Fibroblast of lung (primary cell): ENCODE results near the gene TP53AIP1. TPM values are rescaled to one million over a fixed set of nuclear protein-coding genes. Genes with fewer than 3 reads are reported as not detected.
A peak's percentile ranks its signal among the peaks of the same experiment; 100 is the strongest.

Experiments
- DNase-seq, 2 donors: peaks; one replicate each; pipeline versions ENCODE4 v3.0.0 to v3.0.0-alpha.2; 2010; ENCODE audit warnings: low read depth in 2 of 2
- H2AFZ ChIP-seq: 2 replicates; pipeline ENCODE4 v1.5.1; 2012; ENCODE audit warnings: low read length, control low read depth, inconsistent platforms
- H3K27ac ChIP-seq: 2 replicates; pipeline ENCODE4 v1.5.1; 2011; ENCODE audit warnings: low read length, control low read depth; ENCODE audit not compliant: insufficient read depth
- H3K27me3 ChIP-seq: 2 replicates; pipeline ENCODE4 v1.5.1; 2011; ENCODE audit warnings: mild to moderate bottlenecking, low read length; ENCODE audit not compliant: control insufficient read depth, insufficient read depth
- H3K36me3 ChIP-seq: 2 replicates; pipeline ENCODE4 v1.5.1; 2011; ENCODE audit warnings: low read length; ENCODE audit not compliant: control insufficient read depth, insufficient read depth
- H3K4me1 ChIP-seq: 2 replicates; pipeline ENCODE4 v1.5.1; 2011; ENCODE audit warnings: low read length; ENCODE audit not compliant: control insufficient read depth, insufficient read depth; ENCODE audit errors: extremely low read depth
- H3K4me2 ChIP-seq: 2 replicates; pipeline ENCODE4 v1.5.1; 2011; ENCODE audit warnings: low read length, control low read depth; ENCODE audit not compliant: insufficient read depth; ENCODE audit errors: extremely low read depth
- H3K4me3 ChIP-seq, 4 experiments: fragments of 200-600 bp in 1 of 4; sonication (generic) in 1 of 4; replicated peaks in 1 of 4; 2 replicates each; pipeline ENCODE4 v1.5.1; 2011 to 2016; ENCODE audit warnings: low read length in 4 of 4, low read depth in 3 of 4, mild to moderate bottlenecking in 3 of 4, control low read depth in 2 of 4, inconsistent platforms in 1 of 4, mixed read lengths in 1 of 4; ENCODE audit not compliant: insufficient read depth in 1 of 4; ENCODE audit errors: control extremely low read depth in 1 of 4
- H3K79me2 ChIP-seq: 2 replicates; pipeline ENCODE4 v1.5.1; 2012; ENCODE audit warnings: mild to moderate bottlenecking, low read length, inconsistent platforms; ENCODE audit not compliant: control insufficient read depth, insufficient read depth
- H3K9ac ChIP-seq: 2 replicates; pipeline ENCODE4 v1.5.1; 2011; ENCODE audit warnings: mild to moderate bottlenecking, low read length, control low read depth; ENCODE audit not compliant: insufficient read depth
- H3K9me3 ChIP-seq: 2 replicates; pipeline ENCODE4 v1.5.1; 2012; ENCODE audit warnings: low read depth, low read length; ENCODE audit not compliant: control insufficient read depth, insufficient read depth
- H4K20me1 ChIP-seq: 2 replicates; pipeline ENCODE4 v1.5.1; 2011; ENCODE audit warnings: low read length; ENCODE audit not compliant: control insufficient read depth, insufficient read depth; ENCODE audit errors: extremely low read depth
- CTCF ChIP-seq, 2 donors: IDR thresholded peaks in 1 of 2; conservative IDR thresholded peaks in 1 of 2; 1 replicate in 1 of 2; 2 replicates in 1 of 2; pipeline ENCODE4 v1.5.1; 2011 to 2012; ENCODE audit warnings: low read length in 2 of 2, control low read depth in 1 of 2, inconsistent platforms in 1 of 2, low read depth in 1 of 2, mild to moderate bottlenecking in 1 of 2
- EZH2 ChIP-seq: IDR thresholded peaks from 2 replicates; pipeline ENCODE4 v1.5.1; 2012; ENCODE audit warnings: low read length, control low read depth, mild to moderate bottlenecking; ENCODE audit errors: missing control alignments
- polyA plus RNA-seq, 2 donors: library from polyadenylated mRNA; depleted of rRNA in 1 of 2; stranded (reverse) in 1 of 2; unstranded in 1 of 2; fragments of >200 nt; gene quantifications; 2 replicates each; pipeline ENCODE4 v1.2.1, GENCODE V29; 2011 to 2012; ENCODE audit warnings: missing spikeins in 1 of 2
- total RNA-seq: library from RNA; depleted of rRNA; stranded (reverse); fragments of >200 nt; gene quantifications from 2 replicates; pipeline ENCODE4 v1.2.1, GENCODE V29; 2014

TP53AIP1 gene
- total and polyA plus RNA-seq, 2 donors (not counting 1 experiment from before 2014, with no cell fraction given), result not detected

GRCh38 chr11:128898580-128899344, 43.9 kb downstream of the TP53AIP1 start:
- Histone ChIP-seq H3K36me3 (no peaks in the 10 kb centered on the region), H3K4me2 (no peak overlapping the region), H3K4me1 (peaks cover 10% of the 10 kb centered on the region), H3K9ac (no peak overlapping the region), H3K9me3 (no peaks in the 10 kb centered on the region), H3K79me2 (no peaks in the 10 kb centered on the region), H2AFZ (no peak overlapping the region), H4K20me1 (no peaks in the 10 kb centered on the region), H3K27me3 (no peaks in the 10 kb centered on the region), H3K27ac (no peak overlapping the region), H3K4me3 (no peak overlapping the region)
- TF ChIP-seq CTCF (conservative IDR thresholded peaks at IDR 0.05 in 1 of 2, IDR thresholded peaks at IDR 0.05 in 1 of 2; ENCODE audit: low read depth in 1 of 2, low read length in 2 of 2) (no peak), EZH2 (no peak)
- peak in 1 of 2 donors; percentile 60 for DNase-seq

GRCh38 chr11:128897826-128898225, 44.8 kb downstream of the TP53AIP1 start:
- H2AFZ ChIP-seq, result no peak overlapping the region
- no peak overlapping the region for H3K9ac ChIP-seq
- H3K27ac ChIP-seq, result no peak overlapping the region
- TF ChIP-seq EZH2 (no peak), CTCF (conservative IDR thresholded peaks at IDR 0.05 in 1 of 2, IDR thresholded peaks at IDR 0.05 in 1 of 2; ENCODE audit: low read depth in 1 of 2, low read length in 2 of 2) (no peak)
- H3K36me3 ChIP-seq, result no peaks in the 10 kb centered on the region
- H3K4me3 ChIP-seq, result no peak overlapping the region
- no peak for DNase-seq
- no peaks in the 10 kb centered on the region for H3K27me3 ChIP-seq
- no peaks in the 10 kb centered on the region for H4K20me1 ChIP-seq
- no peak overlapping the region for H3K4me2 ChIP-seq
- peaks cover 6% of the 10 kb centered on the region for H3K4me1 ChIP-seq
- no peaks in the 10 kb centered on the region for H3K79me2 ChIP-seq
- no peaks in the 10 kb centered on the region for H3K9me3 ChIP-seq

GRCh38 chr11:128896356-128896755, 46.3 kb downstream of the TP53AIP1 start:
- H3K27me3 ChIP-seq, result no peaks in the 10 kb centered on the region
- no peaks in the 10 kb centered on the region for H3K79me2 ChIP-seq
- no peaks in the 10 kb centered on the region for H3K9me3 ChIP-seq
- H3K4me3 ChIP-seq, result no peak overlapping the region
- H3K36me3 ChIP-seq, result no peaks in the 10 kb centered on the region
- H2AFZ ChIP-seq, result no peak overlapping the region
- no peak overlapping the region for H3K9ac ChIP-seq
- H3K4me2 ChIP-seq, result no peak overlapping the region
- no peaks in the 10 kb centered on the region for H3K4me1 ChIP-seq
- no peak overlapping the region for H3K27ac ChIP-seq
- H4K20me1 ChIP-seq, result no peaks in the 10 kb centered on the region
- TF ChIP-seq EZH2 (no peak), CTCF (conservative IDR thresholded peaks at IDR 0.05 in 1 of 2, IDR thresholded peaks at IDR 0.05 in 1 of 2; ENCODE audit: low read depth in 1 of 2, low read length in 2 of 2) (no peak)
- no peak for DNase-seq
